SW480 (cell line): ENCODE measurements around the gene SKAP2.
A peak's percentile ranks its signal among the peaks of the same experiment; 100 is the strongest.
"Not testable (repeated sequence)": the region's sequence is repeated elsewhere in the genome, so short reads cannot be mapped to it uniquely, and the experiment has no call there.

ENCODE experiments used
- DNase-seq: peaks from one replicate; pipeline ENCODE4 v3.0.0-alpha.2; 2016; ENCODE audit warnings: low spot score

The SKAP2 gene

DNA sequence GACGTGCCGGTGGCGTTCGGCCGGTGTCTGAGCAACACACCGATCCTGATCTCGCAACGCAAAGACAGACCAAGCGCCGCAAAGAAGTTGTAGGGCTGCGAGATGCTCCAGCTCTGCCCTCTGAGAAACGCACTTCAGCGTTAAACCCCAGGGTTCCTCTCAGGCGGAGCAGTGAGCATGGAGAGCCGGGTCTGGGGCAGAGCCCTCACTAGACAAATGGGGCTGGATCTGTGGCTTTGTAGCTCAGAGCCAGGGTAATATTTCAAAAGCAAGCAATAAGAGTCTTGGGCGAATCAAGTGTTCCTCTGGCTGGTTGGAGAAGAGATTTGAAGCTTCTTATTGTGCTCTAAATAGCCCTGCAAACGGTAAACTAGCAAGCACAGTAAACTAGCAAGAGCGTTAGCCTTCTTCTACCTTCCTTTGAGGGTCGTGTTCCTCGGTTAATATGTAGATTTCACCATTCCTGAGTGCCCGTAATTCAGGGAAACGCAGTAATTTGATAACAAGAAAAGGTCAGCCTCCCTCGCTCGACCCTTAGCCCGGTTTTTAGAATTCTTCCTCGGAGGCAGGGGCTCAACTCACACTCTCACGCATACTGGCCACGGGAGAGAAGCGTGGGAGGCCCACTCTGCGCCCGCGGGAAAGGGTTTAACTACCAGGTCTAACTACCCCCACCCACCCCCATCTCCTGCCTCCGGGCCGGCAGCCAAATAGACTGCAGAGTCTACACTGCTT lies 6.7 kb downstream of the SKAP2 start:
- peak; percentile 73 for DNase-seq

DNA sequence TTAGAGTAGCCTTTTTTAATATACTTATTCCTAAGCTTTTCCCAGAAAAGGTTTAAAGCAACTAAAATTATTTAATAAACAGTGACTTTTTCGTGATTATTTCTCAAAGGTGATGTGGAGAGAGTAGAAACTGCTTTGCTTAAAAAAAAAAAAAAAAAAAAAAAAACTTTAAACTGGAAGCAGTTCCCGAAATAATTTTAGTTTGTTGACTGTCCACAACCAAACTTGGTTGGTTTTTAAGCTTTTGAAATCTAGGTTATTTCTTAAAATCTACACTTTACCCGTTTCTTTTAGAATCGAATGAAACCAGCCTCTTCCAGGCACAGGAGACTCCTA lies 7.3 kb downstream of the SKAP2 start:
- no peak for DNase-seq

- DNase-seq, result peak; percentile 48
These were observed 8.0 kb downstream of the SKAP2 start for GRCh38 chr7:26856176-26856985.

DNA sequence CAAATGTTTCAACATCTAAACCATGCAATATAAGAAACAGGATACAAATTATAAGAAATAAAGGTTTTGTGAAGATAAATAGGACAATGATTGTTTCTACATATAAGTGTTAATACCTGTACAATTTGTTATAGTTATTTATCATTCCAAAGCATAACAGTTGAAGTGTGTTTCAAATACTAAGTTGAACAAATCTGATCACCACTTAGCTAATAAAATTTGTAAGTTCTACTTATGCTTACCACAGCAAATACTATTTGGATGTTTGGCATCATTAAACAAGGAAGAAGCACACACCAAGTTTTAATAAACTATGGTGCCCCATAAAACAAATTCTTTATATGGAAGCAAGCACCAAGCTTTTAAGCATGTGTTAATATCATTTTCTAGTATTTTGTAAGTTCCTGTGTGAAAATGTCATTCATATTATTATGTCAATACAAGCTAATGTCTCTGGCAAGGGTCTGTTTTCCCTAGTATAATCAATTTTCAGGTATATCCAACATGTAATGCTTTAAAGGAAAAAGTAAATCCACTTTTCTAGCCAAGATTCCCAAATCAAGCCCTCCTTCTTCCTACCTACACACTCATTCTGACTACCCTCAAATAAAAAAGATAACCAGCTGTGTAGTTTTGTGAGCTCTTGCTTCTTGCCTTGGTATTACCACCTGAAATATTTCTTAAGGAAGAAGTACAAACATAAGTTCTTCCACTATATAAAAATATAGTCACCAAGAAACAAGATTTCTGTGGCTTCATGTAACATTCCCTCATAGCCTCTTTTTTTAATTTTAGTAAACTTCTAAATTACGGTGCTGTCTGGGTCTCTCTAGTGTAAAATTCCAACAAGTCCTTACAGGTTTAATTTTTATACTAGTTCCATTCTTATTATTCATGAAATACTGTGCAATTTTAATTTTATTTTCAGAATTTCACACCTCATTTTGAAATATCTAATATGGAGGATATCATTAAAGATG lies 9.2 kb downstream of the SKAP2 start:
- no peak for DNase-seq

DNA sequence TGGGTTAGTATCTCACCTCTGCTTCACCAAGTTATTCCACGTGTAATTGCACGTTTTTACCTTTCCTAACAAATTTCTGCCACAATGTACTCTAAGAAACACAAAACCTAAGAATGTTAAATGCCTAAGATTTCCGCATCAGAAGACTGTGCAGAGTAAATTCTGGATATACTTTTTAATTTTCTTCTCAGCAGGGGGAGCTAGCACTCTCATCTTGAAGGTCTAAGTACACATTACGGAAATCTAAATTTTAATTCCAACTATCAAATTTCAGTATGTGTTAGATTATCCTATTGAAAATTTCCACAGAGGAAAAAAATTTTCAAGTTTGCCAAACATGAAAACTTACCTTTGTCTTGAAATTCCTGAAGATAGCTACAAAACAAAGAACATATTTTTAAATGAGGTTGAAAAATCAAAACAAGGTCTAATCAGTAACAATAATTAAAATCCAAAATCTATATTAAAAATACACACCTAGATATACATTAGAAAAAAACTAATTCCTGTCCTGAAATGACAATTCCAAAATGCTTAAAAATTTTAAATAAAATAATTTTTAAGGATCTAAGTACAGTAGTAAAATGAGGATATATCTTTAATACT lies 10.5 kb downstream of the SKAP2 start:
- DNase-seq, result peak; percentile 71

- DNase-seq, result no peak
These were observed 14.2 kb downstream of the SKAP2 start for GRCh38 chr7:26850193-26850651.

DNA sequence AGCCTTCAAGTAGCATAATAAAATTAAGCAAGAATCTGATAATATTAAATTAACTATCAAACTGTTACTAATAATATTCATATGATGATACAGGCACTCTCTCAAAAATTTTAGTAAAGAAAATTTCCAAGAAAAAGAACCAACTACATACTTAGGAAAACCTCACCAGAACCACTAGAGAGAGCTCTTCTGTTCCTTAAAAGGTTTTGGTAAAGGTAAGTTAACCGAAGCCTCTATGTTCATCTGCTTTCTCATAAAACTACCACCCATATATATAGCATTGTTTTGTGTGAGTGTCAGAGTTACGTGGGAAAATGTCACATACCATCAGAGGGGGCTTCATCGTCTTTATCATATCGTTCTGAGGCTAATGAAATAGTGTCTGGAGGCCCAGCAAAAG lies 20.7 kb downstream of the SKAP2 start:
- DNase-seq, result peak; percentile 51

GRCh38 chr7:26842897-26843296 lies 21.5 kb downstream of the SKAP2 start:
- DNase-seq, result no peak

DNA sequence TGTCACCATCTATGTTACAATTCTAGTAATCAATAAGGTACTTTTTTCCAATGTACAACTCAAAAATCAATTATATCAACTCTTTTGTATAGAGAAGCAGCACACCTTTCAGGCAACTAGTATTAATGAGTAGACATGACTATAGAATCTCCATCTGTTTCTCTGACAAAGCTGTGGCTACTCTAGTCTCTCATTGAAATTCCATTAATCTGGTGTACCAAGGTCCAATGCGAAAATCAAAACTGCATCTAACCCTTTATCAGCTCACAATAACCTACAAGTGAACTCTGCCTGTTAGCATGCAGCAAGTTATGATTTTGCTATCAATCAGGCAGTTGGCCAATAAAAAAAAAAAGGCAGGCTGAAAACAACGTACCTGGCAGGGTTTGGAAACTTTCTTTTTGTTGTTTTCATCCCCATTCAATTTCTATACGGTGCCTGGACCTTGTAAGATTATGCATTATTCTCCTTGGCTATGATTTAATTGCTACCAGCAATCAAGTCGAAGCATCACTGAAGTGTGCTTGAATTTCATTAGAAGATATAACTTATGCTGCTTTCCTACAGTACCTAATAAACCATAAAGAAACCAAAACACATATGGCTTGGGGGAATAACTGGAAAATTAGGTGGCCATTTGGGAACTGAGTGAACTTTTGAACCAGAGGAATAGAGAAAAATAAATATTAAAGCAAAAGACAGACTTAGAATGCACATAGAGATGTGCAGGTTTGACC lies 23.2 kb downstream of the SKAP2 start:
- DNase-seq, result no peak

GRCh38 chr7:26836793-26837192 lies 27.6 kb downstream of the SKAP2 start:
- DNase-seq, result not testable (repeated sequence)

DNA sequence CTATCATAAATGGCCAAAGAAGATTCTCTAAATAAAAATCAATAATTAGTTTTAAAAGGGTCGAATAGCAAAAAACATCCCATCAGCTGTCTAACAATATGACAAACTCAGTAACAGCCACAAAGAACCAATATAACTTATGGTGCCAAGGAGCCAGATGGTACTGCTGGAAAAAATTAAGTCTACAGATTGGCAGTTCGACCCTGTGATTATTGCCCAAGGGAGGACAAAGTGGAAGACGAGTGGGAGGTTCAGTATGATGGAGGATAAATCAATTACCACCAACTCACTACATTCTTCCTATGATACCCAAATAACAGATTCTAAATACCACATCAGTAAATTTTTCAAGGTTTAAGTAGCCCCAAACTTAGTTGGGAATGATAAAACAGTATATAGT lies 49.0 kb downstream of the SKAP2 start:
- DNase-seq, result no peak

DNA sequence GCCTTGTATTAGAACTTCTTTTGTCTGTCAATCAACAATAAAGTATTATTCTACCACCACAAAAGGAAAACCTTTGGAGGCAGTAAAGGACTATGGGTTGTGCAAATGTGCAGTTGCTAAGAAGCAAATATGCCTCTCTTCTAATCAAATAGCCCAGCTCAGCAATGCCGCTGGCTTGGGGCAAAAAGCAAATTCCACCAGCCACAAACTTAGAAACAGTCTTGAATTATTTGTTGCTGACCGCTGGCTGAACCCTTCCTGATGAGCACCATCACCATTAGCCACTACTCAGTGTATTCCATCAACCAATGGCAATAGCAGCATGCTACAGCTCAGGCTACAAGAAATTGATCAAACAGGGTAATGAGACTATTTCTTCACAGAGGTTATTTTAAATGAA lies 51.0 kb downstream of the SKAP2 start:
- no peak for DNase-seq

DNA sequence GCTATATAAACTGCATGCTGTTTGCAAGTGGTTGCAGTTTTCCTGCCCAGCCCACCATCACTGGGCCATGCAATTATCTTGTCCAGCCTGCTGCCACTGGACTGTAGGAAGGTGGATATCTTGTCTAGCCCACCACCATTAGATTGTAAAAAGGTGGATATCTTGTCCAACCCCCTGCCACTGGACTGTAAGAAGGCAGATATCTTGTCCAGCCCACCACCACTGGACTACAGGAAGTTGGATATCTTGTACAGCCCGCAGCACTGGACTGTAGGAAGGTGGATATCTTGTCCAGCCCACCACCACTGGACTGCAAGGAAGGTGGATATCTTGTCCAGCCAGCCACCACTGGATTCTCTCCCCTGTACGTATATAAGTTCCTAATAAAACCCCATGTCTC lies 69.8 kb downstream of the SKAP2 start:
- no peak for DNase-seq

DNA sequence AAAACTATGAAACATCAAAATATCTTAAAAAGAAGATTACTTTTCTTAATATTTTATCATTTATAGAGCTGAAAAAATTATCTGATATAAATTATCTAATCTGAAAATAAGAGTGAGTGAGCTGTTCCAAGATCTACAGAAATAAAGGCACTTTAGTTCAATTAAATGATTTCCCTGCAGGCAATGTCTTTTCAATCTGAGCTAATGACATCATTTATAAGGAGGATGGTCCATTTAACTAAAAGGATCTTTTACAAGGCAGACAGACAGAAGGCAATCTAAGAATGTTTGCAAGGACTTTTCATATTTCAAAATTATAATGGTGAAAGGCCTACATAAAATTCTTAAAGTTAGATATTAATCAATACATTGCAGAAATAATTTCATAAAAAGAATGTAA lies 71.8 kb downstream of the SKAP2 start:
- DNase-seq, result no peak

DNA sequence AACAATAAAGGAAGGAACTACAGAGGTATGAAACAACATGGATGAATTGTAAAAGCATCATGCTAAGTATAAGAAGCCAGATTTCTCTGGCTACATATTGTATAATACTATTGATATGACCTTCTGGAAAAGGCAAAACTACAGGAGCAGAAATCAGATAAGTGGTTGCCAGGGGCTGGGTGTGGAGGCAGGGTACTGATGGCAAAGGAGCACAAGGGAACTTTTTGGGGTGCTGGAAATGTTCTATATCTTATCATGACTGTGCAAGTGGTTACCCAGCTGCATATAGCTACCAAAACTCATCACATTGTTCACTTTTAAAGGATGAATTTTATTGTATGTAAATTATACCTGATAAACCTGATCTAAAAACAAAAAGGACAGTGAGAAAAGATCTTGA lies 72.4 kb downstream of the SKAP2 start:
- DNase-seq, result no peak

DNA sequence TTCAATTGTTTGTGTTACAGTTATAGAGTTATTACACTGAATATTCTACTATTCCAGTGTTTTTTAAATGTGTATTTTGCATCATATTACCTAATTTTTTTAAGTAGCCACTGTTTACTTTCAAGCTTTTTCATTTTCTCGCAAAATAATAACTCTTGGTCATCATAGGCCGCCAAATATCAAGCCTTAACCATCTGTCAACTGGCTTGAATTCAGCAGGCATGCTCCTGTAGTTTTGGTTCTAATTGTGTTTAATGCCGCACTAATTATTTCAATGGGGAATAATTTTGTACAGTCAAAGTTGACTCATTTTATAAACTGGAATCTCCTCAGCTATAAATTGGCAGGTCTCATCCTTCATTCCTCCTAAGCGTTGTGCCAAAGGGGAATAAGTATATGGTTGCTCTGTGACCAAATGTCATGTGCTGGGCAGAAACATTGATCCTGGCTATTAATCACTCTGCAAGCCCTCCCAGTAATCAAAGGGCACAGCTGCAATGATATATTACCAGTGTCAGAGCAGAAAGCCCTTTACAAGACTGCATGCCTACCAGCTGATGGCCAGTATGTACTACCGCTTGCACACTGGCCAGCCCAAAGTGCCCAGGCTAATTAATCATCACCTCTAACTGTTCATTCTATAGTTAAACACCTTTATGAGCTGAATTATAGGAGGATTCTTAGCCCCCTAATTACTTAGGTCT lies 74.8 kb downstream of the SKAP2 start:
- no peak for DNase-seq

- DNase-seq, result no peak
These were observed 76.7 kb downstream of the SKAP2 start for GRCh38 chr7:26787701-26788100.

- no peak for DNase-seq
These were observed 80.3 kb downstream of the SKAP2 start for GRCh38 chr7:26784118-26784517.

- DNase-seq, result peak; percentile 26
These were observed 81.9 kb downstream of the SKAP2 start for GRCh38 chr7:26782501-26782900.

GRCh38 chr7:26779978-26780595 lies 84.3 kb downstream of the SKAP2 start:
- DNase-seq, result no peak
